A673 (cell line): ENCODE measurements around the gene TFAP2C.

ENCODE experiments used
- EZH2 ChIP-seq: fragments of 200-600 bp; sonication (generic); IDR thresholded peaks from 2 replicates; pipeline ENCODE4 v1.6.1; 2017; ENCODE audit warnings: borderline replicate concordance, low read depth, mild to moderate bottlenecking, mixed read lengths, antibody characterized with exemption, low read length; ENCODE audit not compliant: poor library complexity, severe bottlenecking
- TF ChIP-seq, protein P1 (sequence below): fragments of 300-800, 200-600 bp; sonication (generic); conservative IDR thresholded peaks from 2 replicates; pipeline ENCODE4 v1.5.1; 2017; ENCODE audit warnings: low read depth, mild to moderate bottlenecking, antibody characterized with exemption, low read length, moderate library complexity, mixed read lengths

GRCh38 chr20:56631990-56632327, 2.9 kb downstream of the TFAP2C start:
- TF ChIP-seq, protein P1, sequence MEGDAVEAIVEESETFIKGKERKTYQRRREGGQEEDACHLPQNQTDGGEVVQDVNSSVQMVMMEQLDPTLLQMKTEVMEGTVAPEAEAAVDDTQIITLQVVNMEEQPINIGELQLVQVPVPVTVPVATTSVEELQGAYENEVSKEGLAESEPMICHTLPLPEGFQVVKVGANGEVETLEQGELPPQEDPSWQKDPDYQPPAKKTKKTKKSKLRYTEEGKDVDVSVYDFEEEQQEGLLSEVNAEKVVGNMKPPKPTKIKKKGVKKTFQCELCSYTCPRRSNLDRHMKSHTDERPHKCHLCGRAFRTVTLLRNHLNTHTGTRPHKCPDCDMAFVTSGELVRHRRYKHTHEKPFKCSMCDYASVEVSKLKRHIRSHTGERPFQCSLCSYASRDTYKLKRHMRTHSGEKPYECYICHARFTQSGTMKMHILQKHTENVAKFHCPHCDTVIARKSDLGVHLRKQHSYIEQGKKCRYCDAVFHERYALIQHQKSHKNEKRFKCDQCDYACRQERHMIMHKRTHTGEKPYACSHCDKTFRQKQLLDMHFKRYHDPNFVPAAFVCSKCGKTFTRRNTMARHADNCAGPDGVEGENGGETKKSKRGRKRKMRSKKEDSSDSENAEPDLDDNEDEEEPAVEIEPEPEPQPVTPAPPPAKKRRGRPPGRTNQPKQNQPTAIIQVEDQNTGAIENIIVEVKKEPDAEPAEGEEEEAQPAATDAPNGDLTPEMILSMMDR, result no peak
- peak; percentile 78 for TF ChIP-seq EZH2
